Epithelial cell of esophagus (primary cell): ENCODE data around the gene PMFBP1.
A peak's percentile ranks its signal among the peaks of the same experiment; 100 is the strongest.

Experiments used
- DNase-seq: peaks from one replicate; pipeline ENCODE4 v3.0.0; 2010; ENCODE audit warnings: low read depth
- H3K4me3 ChIP-seq: 2 replicates; pipeline ENCODE4 v1.5.1; 2011; ENCODE audit warnings: mild to moderate bottlenecking, low read length, control low read depth
- CTCF ChIP-seq: IDR thresholded peaks from 2 replicates; pipeline ENCODE4 v1.5.1; 2011; ENCODE audit warnings: low read depth, mild to moderate bottlenecking, low read length, control low read depth, inconsistent platforms; ENCODE audit not compliant: insufficient read depth; ENCODE audit errors: missing control alignments

The PMFBP1 gene

GRCh38 chr16:72214821-72215220 is 42.9 kb upstream of the PMFBP1 start:
- TF ChIP-seq CTCF = no peak
- H3K4me3 ChIP-seq = no peak overlapping the region
- DNase-seq = no peak

GRCh38 chr16:72211110-72211509 is 39.2 kb upstream of the PMFBP1 start:
- no peak for TF ChIP-seq CTCF
- no peak for DNase-seq
- H3K4me3 ChIP-seq = no peak overlapping the region

- DNase-seq = no peak
- H3K4me3 ChIP-seq = no peak overlapping the region
- TF ChIP-seq CTCF = no peak
These were observed 38.6 kb upstream of the PMFBP1 start for GRCh38 chr16:72210555-72210954.

GRCh38 chr16:72210072-72210471 is 38.1 kb upstream of the PMFBP1 start:
- DNase-seq = no peak
- no peak for TF ChIP-seq CTCF
- no peak overlapping the region for H3K4me3 ChIP-seq

GRCh38 chr16:72206299-72206698 is 34.3 kb upstream of the PMFBP1 start:
- H3K4me3 ChIP-seq = no peak overlapping the region
- TF ChIP-seq CTCF = no peak
- DNase-seq = no peak

- no peak overlapping the region for H3K4me3 ChIP-seq
- no peak for TF ChIP-seq CTCF
- DNase-seq = peak; percentile 75
These were observed 31.4 kb upstream of the PMFBP1 start for GRCh38 chr16:72203401-72203800.

GRCh38 chr16:72202014-72202413 is 30.1 kb upstream of the PMFBP1 start:
- H3K4me3 ChIP-seq = no peak overlapping the region
- peak; percentile 95 for DNase-seq

More at GRCh38 chr16:72202014-72202413, 30.1 kb upstream of the PMFBP1 start:
- no peak for TF ChIP-seq CTCF
